Pons (tissue), 1 donor: ENCODE results near the gene CNOT4.
"Not testable (repeated sequence)": the region's sequence is repeated elsewhere in the genome, so short reads cannot be mapped to it uniquely, and the experiment has no call there.

Source experiments
- DNase-seq: peaks from one replicate; pipeline ENCODE4 v3.0.0-alpha.2; 2016; ENCODE audit warnings: low spot score

Gene CNOT4

GRCh38 chr7:135326636-135327280 lies 183.1 kb downstream of the CNOT4 start:
- no peak for DNase-seq

- DNase-seq: no peak
These were observed 187.1 kb downstream of the CNOT4 start for GRCh38 chr7:135322571-135323340.

GRCh38 chr7:135321556-135321955 lies 188.3 kb downstream of the CNOT4 start:
- DNase-seq: no peak

DNA sequence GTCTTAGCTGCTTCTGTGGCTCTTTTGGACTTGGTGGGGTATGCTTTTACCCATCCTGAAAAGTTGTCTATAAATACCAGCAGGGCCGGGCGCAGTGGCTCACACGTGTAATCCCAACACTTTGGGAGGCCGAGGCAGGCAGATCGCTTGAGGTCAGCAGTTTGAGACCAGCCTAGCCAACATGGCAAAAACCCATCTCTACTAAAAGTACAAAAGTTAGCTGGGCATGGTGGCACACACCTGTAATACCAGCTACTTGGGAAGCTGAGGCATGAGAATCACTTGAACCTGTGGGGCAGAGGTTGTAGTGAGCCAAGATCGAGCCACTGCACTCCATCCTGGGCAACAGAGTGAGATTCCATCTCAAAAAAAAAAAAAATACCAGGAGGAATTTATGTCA lies 188.9 kb downstream of the CNOT4 start:
- not testable (repeated sequence) for DNase-seq

GRCh38 chr7:135320268-135320667 lies 189.6 kb downstream of the CNOT4 start:
- DNase-seq: no peak

- DNase-seq: no peak
These were observed 192.1 kb downstream of the CNOT4 start for GRCh38 chr7:135317676-135318325.

DNA sequence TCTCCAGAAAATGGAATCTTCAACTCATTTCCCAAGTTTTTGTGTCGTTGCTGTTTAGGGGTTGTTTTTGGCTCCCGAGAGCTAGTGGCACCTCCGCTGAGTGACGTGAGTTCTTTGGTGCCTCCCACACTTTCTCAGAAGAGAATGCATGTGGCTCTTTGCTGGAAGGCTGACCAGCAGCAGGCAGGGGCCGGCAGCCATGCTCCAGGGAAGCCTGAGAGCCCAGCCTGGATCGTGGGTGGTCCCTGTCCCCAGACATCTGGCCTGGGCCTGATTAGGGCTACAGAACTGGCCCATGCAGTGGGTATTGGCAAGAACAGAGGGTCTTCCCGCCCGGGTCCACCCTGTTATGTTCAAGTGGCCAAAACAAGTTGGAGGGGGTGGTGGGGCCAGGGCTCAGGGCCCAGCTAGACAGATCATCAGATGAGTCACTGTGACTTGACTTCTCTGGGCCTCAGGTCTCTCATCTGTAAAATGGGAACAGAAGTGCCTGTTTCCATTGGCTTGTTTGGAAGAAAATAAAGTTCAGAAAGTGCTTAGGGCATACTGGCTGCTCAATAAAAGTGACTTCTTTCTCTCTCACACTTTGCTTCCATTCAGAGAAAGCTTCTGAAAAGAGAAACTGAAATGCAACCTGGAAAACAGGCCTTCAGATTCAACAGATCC lies 193.1 kb downstream of the CNOT4 start:
- DNase-seq: no peak

DNA sequence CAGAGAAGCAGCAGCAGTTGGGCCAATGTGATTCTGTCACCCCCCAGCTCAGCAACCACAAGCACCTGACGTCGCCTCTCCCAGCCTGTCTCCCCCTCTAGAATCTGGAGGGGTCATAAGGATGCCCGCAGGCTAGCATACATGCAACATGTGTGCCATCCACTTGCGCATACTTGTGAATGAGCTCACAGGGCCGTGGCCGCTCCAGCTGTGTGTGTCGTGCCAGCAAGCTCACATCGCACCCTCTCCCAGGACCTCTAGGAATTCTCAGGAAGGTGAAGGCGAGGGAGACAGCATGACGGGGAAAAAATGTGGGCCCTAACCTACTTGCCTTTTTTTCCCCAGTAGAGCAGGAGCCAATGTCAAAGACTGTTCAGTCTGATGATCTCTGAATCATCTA lies 195.9 kb downstream of the CNOT4 start:
- DNase-seq: no peak
